GM10847 (cell line): ENCODE results near the gene KCNE3.

ENCODE experiments used
- POLR2A ChIP-seq: IDR thresholded peaks from 2 replicates; pipeline ENCODE4 v1.6.1; 2011; ENCODE audit not compliant: insufficient read length; ENCODE audit errors: extremely low read depth

Gene KCNE3, protein sequence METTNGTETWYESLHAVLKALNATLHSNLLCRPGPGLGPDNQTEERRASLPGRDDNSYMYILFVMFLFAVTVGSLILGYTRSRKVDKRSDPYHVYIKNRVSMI

GRCh38 chr11:74466916-74467885, at the start of gene KCNE3:
Gene KCNE3 (minus strand): TSS chr11:74467549. CDS start chr11:74457563, 9,986 bp downstream.
- TF ChIP-seq POLR2A, result no peak

DNA sequence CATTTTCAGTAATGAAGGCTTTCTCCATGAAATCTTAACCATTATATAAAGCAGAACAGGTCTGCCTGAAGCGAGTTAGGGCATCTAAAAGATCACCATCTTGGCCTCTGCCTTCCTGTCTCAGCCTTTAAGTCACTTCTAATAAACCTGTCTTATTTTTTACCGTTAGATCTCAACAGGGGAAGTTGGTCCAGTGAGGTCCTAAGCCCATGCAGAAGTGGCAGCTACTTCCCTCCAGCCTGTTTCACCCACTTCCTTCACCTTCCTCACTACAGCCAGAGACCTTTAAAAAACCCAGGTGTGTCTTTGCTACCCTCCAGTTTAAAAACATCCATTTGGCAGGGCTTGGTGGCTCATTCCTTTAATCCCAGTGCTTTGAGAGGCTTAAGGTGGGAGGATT, 40.2 kb upstream of the KCNE3 start:
- no peak for TF ChIP-seq POLR2A

DNA sequence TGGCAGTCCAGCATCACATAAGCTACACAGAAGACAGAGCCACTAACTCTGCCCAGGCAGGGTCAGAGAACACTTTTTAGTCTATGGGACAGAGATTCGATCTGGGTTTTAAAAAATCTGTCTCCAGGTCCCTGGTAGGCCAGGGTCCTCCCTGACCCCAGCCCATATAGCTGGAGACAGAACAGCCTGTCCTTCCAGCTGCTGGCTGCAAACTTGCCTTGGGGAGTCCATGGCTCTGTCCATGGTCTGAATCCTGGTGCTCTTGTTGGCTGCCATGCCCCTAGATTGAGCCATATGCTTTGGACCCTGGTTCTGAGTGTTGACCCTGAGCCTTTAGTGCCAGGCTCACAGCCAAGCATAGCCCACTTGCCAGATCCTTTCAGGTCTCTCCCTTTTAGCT, 39.5 kb upstream of the KCNE3 start:
- no peak for TF ChIP-seq POLR2A

- no peak for TF ChIP-seq POLR2A
Observed at GRCh38 chr11:74505911-74506310, 38.6 kb upstream of the KCNE3 start.

GRCh38 chr11:74504100-74504691, 36.8 kb upstream of the KCNE3 start:
- no peak for TF ChIP-seq POLR2A

DNA sequence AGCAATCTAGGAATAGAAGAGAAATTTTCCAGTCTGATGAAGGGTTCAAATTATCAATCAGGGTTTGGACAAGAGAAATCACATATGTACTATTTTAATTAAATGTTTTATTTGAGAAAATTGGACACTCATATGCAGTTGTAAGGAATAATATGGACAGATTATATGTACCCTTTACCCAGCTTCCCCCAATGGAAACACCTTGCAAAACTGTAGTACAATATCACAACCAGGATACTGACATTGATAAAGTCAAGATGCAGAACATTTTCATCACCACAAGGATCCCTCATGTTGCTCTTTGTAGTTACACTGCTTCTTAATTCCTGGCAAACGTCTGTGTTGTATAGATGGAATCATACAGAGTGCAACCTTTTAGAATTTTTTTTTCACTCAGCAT, 27.6 kb upstream of the KCNE3 start:
- no peak for TF ChIP-seq POLR2A

- TF ChIP-seq POLR2A, result no peak
Observed at GRCh38 chr11:74493791-74494630, 26.7 kb upstream of the KCNE3 start.

DNA sequence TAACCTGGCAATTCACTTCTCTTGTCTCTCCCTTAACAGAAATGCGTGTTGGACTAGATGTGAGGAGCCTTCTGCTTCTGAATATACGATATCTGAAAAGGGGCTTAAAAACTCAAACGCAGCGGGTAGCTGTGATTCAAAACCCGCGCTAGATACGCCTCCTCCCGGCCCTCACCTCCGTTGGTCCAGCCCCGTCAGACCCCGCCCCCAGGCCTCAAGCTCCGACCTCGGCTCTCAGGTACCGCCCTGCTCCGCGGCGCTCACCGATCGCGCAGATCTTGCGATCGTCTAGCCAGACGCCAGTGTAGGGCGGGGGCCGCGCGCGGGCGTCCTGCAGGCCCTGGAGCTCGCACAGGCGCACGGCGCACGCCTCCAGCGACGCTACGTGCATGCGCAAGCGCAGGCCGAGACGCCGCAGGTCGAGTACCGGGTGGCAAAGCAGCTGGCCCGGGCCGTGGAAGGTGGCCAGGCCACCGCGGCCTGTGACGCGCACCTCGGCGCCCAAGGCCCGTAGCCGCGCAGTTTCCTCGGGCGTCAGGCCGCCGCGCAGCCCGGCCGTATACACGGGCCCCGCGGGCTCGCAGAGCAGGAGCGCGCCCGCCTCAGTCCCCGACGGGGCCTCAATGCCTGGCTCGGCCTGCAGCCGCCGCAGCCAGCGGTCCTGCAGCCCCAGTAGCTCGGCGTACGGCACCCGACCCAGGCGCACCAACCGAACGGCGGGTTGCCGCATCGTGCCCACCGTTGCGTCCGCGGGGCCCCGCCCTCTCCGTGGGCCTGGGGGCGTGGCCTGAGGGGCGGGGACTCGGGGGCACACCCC, 25.8 kb upstream of the KCNE3 start, which contains the start of gene LIPT2:
LIPT2 (minus strand) TSS at position 751 of the 817 bp plus-strand sequence; CDS start at position 730, 21 bp downstream.
- peak; percentile 78 for TF ChIP-seq POLR2A

DNA sequence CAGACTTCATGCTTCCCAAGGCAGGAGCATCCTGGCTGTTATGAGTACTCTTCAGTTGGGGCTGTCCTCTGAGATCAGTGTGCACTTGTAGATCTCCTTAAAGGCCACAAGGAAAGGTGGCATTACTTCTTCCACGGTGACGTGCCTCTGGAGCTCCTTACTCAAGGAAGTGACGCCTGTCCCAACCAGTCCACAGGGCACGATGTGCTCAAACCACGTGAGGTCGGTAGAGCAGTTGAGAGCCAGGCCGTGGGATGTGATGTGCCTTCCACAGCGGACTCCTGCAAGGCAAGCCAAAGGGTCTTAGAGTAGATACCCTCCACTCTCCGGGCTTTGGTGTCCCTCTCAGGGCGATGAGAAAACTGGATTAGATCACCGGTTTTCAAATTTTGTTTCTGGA, 24.7 kb upstream of the KCNE3 start:
- no peak for TF ChIP-seq POLR2A

- TF ChIP-seq POLR2A, result no peak
Observed at GRCh38 chr11:74490941-74491340, 23.6 kb upstream of the KCNE3 start.

DNA sequence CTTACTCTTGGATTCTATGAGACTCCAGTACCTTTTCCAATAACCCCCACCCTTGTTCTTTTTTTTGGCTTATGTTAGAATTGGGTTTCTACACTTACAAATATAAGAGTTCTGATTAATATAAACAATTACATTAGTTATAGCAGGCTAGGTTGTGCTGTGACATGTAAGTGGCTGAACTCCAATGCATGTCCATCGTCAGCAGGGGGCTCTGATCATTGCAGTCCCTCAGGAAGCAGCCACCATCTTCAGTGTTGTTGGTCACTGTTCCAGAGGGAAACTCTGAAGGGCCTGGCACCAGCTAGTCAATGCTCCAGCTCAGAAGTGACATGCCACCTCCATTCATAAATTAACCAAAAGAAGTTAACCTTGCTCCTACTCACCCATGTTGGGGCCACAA, 20.5 kb upstream of the KCNE3 start:
- no peak for TF ChIP-seq POLR2A

- TF ChIP-seq POLR2A, result no peak
Observed at GRCh38 chr11:74485868-74486267, 18.5 kb upstream of the KCNE3 start.

DNA sequence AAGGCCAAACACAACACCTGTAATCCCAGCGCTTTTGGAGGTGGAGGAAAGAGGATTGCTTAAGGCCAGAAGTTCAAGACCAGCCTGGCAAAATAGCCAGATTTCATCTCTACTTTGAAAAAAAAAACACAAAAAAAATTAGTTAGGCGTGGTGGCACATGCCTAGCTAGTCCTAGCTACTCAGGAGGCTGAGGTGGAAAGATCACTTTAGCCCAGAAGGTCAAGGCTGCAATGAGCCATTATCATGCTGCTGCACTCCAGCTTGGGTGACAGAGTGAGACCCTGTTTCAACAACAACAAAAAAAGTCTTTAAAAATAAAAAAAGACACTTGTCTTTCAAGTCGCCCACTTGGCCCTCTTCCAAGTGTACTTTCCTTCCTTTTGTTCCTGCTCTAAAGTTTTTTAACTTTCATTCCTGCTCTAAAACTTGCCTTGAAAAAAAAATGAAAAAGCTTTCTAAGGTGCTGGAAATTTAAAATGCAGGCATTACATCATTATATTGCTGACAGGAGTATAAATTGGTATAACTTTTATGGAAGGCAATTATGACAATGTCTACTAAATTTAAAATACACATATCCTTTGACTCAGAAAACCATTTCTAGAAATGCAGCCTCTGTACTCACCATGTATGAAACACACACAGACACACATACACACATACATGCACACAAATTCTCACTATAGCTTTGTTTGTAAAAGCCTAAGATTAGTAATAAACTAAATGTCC, 13.5 kb upstream of the KCNE3 start:
- TF ChIP-seq POLR2A, result no peak

DNA sequence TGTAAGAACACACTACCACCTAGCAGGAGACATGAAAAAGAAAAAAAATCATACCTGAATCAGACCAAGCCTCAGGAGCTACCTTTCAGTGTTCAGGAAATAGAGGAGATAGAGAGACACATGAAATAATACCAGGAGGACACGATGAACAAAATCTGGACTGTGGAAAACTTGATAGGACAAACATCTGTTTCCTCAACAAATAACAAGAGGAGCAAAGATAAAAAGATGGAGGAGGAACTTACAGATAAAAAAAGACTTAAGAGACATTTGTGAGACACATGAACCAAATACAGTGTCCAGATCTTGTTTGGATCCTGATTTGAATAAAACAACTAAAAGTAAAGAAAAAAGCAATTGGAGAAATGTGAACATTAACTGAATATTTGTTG, 12.4 kb upstream of the KCNE3 start:
- no peak for TF ChIP-seq POLR2A
